Thyroid gland (tissue), 4 donors: ENCODE data around the gene MEGF6. TPM values are rescaled to one million over a fixed set of nuclear protein-coding genes. Genes with fewer than 3 reads are reported as not detected.

Source experiments
- DNase-seq, 2 donors: peaks; one replicate each; pipeline ENCODE4 v3.0.0-alpha.2; 2019
- H3K27ac ChIP-seq, 3 donors: fragments of 200-600 bp; sonication (generic); 1 replicate in 2 of 3; 2 replicates in 1 of 3; pipeline ENCODE4 v1.5.1; 2016 to 2019; ENCODE audit warnings: mild to moderate bottlenecking in 1 of 3, moderate library complexity in 1 of 3
- H3K27me3 ChIP-seq: fragments of 200-600 bp; sonication (generic); one replicate; pipeline ENCODE4 v1.5.1; 2019
- H3K36me3 ChIP-seq, 2 donors: fragments of 200-600 bp; sonication (generic); one replicate each; pipeline ENCODE4 v1.5.1; 2016 to 2019
- H3K4me1 ChIP-seq, 2 donors: fragments of 200-600 bp; sonication (generic); one replicate each; pipeline ENCODE4 v1.5.1; 2017 to 2019
- H3K4me3 ChIP-seq, 3 donors: fragments of 200-600 bp; sonication (generic); replicated peaks in 1 of 3; 1 replicate in 2 of 3; 2 replicates in 1 of 3; pipeline ENCODE4 v1.5.1; 2016; ENCODE audit warnings: mild to moderate bottlenecking in 1 of 3
- H3K9me3 ChIP-seq: fragments of 200-600 bp; sonication (generic); one replicate; pipeline ENCODE4 v1.5.1; 2017
- POLR2A ChIP-seq, 2 donors: fragments of 450-650 bp; IDR thresholded peaks; one replicate each; pipeline ENCODE4 v1.6.1; 2017; ENCODE audit warnings: antibody characterized with exemption in 2 of 2, mild to moderate bottlenecking in 2 of 2, moderate library complexity in 1 of 2
- WGBS, 2 donors: methylation state at CpG; one replicate each; pipeline ENCODE4 v1.1.5; 2017; 5-methylcytosine and 5-hydroxymethylcytosine counted together
- intact Hi-C: fragments of 100-400 bp; cut with DNase I; formaldehyde crosslinking; loops from one replicate; pipeline ENCODE4 v1.15.1; 2023
- microRNA counts, 2 donors: library from miRNA; unstranded; fragments of <30 nt; microRNA quantifications; one replicate each; lab custom pipeline; 2016 to 2017
- microRNA-seq: library from miRNA; unstranded; fragments of <30 nt; microRNA quantifications from one replicate; pipeline ENCODE4, GENCODE V29; 2016
- small RNA-seq: library from RNA; depleted of rRNA; stranded (forward); fragments of <200 nt; gene quantifications from one replicate; pipeline ENCODE3, GENCODE V24; 2016
- total RNA-seq, 4 donors: library from RNA; depleted of rRNA; stranded (reverse); fragments of >200 nt; gene quantifications; one replicate each; pipeline ENCODE4 v1.2.3, GENCODE V29; 2016
- TF ChIP-seq, protein P1 (sequence below), 6 experiments: fragments of 200-600 bp in 3 of 6; fragments of 450-650 bp in 3 of 6; sonication (generic) in 3 of 6; IDR thresholded peaks; one replicate each; pipeline ENCODE4 v1.5.1; 2016 to 2019; ENCODE audit warnings: antibody characterized with exemption in 6 of 6, mild to moderate bottlenecking in 2 of 6, inconsistent platforms in 1 of 6, moderate library complexity in 1 of 6

Gene MEGF6
- total RNA-seq, 4 donors from 2014 or later: 9.4 to 25.8 (median 21.8) TPM

DNA sequence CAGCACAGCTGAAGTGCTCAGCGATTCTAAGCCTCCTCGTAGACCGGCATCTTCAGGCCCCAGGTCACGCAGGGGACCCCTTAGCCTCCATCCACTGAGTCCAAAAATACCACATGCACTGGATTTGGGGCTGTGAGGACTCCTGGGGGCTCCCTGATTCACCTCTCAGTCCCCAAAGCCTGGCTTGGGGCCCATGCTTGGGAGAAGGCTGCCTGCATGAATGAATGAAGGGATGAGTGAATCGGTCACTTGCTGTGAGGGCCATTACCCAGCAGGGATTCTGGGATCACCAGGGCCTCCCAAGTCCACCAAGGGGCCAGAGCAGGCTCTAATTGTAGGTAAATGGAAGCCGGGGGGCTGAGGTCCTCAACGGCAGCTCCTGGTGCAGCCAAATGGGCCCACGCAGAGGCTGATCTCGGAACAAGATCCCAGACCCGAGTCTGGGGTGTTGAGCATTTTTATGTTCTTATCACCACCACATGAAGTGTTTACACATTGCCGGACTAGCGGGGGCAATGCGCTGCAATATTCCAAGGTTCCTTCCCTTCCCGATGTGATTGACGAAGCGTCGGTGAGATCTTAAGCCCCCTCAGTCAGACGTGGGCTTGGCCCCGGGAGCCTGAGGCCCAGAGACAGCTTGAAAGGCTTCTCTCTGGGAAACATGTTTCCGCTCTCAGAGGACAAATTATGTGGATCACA, 170.4 kb downstream of the MEGF6 start:
- TF ChIP-seq POLR2A (IDR thresholded peaks at IDR 0.05): no peak
- TF ChIP-seq, protein P1, sequence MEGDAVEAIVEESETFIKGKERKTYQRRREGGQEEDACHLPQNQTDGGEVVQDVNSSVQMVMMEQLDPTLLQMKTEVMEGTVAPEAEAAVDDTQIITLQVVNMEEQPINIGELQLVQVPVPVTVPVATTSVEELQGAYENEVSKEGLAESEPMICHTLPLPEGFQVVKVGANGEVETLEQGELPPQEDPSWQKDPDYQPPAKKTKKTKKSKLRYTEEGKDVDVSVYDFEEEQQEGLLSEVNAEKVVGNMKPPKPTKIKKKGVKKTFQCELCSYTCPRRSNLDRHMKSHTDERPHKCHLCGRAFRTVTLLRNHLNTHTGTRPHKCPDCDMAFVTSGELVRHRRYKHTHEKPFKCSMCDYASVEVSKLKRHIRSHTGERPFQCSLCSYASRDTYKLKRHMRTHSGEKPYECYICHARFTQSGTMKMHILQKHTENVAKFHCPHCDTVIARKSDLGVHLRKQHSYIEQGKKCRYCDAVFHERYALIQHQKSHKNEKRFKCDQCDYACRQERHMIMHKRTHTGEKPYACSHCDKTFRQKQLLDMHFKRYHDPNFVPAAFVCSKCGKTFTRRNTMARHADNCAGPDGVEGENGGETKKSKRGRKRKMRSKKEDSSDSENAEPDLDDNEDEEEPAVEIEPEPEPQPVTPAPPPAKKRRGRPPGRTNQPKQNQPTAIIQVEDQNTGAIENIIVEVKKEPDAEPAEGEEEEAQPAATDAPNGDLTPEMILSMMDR (IDR thresholded peaks at IDR 0.05): no peak
- H3K4me3 ChIP-seq: no peak overlapping the region
- DNase-seq: no peak
- H3K36me3 ChIP-seq: no peaks in the 10 kb centered on the region
- H3K27me3 ChIP-seq: no peaks in the 10 kb centered on the region
- no peaks in the 10 kb centered on the region for H3K9me3 ChIP-seq
- intact Hi-C loops: no loop called here
- WGBS, 2 donors: 68 to 70% methylated on average over 20 of the region's 20 CpGs
- no peaks in the 10 kb centered on the region for H3K4me1 ChIP-seq
- H3K27ac ChIP-seq: no peak overlapping the region

DNA sequence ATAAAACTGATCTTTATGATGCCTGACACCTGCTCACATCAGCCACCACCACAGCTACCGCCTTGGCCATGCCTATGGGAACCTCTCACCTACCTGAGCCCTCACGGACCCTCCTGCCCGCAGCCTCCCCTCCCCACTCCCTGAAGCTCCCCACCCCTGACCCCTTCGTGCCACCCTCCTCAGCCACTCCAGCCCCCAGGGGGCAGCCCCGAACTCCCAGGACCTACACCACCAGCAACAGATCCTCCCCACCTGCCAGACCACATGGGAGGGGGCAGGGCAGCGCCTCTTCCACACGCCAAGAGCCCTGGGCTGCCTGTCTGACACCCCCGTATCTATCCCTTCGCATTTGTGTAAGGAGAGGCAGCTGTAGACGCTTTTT, 171.0 kb downstream of the MEGF6 start:
- no peaks in the 10 kb centered on the region for H3K27me3 ChIP-seq
- no peak overlapping the region for H3K4me3 ChIP-seq
- H3K9me3 ChIP-seq: no peaks in the 10 kb centered on the region
- TF ChIP-seq, protein P1 (IDR thresholded peaks at IDR 0.05): no peak
- no peak for TF ChIP-seq POLR2A (IDR thresholded peaks at IDR 0.05)
- H3K27ac ChIP-seq: no peak overlapping the region
- intact Hi-C loops: no loop called here
- no peak for DNase-seq
- 42 to 47% methylated on average over 6 to 10 of the region's 10 CpGs for WGBS, 2 donors
- H3K4me1 ChIP-seq: no peaks in the 10 kb centered on the region
- H3K36me3 ChIP-seq: no peaks in the 10 kb centered on the region

MicroRNA genes within 50 kb of the gene (microRNA counts, 767-probe panel; counts per million panel counts)
- microRNA hsa-miR-551a (lab: Ali Mortazavi, UCI): 0 counts per million in 2 donors

Small RNAs within 50 kb of the gene (microRNA-seq; reads per million reads assigned to microRNA genes)
- not detected for gene MIR551A

Small RNAs within 50 kb of the gene (small RNA-seq; reads per million reads assigned to genes)
- not detected for gene MIR551A

Other genes with a start within 250 kb of the MEGF6 start
- 10 to 100 TPM; 16.0 to 23.7 (median 21.2) TPM for gene ARHGEF16, start 156.8 kb downstream of the MEGF6 start, total RNA-seq
- 10 to 100 TPM; 33.9 to 45.1 (median 40.0) TPM for gene TPRG1L, start 13.5 kb upstream of the MEGF6 start, total RNA-seq
- gene WRAP73, start 38.6 kb upstream of the MEGF6 start, total RNA-seq: 10 to 100 TPM; 18.5 to 44.0 (median 21.0) TPM
- under 1 TPM in 2 of 4 donors, not detected in 2; 0.33 to 0.49 TPM for gene TP73, start 41.0 kb upstream of the MEGF6 start, total RNA-seq
- gene CCDC27, start 140.9 kb upstream of the MEGF6 start, total RNA-seq: under 1 TPM in 1 of 4 donors, not detected in 3; 0.13 TPM
- 10 to 100 TPM in 1 of 4 donors, 1 to 10 TPM in 3; 8.6 to 20.2 (median 9.7) TPM for gene SMIM1, start 161.2 kb upstream of the MEGF6 start, total RNA-seq
- gene LRRC47, start 185.0 kb upstream of the MEGF6 start, total RNA-seq: 10 to 100 TPM; 38.7 to 45.2 (median 43.7) TPM
- 10 to 100 TPM; 26.0 to 41.6 (median 30.8) TPM for gene CEP104, start 245.7 kb upstream of the MEGF6 start, total RNA-seq
- gene DFFB, start 246.0 kb upstream of the MEGF6 start, total RNA-seq: 1 to 10 TPM; 5.1 to 8.6 (median 6.8) TPM